Measurements from ENCODE around the gene CYGB.

DNA sequence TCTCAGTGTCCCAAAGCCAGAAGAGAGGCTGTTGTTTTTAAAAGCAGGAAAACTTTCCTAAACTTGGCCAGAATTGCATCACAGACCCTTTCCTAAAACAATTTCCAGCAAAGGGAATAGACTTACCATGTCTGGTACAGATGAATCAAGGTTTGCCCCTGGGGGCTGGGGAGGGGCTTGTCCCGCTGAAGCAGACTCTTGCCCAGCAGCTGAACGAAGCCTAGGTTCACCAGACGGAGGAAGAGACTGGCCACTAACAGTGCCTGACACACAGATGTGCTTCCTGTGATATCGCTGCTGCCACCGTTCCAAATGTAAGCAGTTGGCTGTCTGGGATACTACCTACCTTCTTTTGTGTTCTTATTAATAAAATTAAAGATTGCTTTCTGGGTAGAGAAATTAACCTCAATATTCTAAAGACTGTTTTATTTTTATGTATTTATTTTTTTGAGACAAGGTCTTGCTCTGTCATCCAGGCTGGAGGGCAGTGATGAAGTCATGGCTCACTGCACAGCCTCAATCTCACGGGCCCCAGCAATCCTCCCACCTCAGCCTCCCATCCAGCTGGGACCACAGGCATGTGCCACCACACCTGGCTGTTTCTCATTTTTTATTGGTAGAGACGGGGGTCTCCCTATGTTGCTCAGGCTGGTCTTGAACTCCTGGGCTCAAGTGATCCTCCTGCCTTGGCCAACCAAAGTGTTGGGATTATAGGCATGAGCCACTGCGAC lies 15.8 kb upstream of the CYGB start:
- TF ChIP-seq, protein P1, sequence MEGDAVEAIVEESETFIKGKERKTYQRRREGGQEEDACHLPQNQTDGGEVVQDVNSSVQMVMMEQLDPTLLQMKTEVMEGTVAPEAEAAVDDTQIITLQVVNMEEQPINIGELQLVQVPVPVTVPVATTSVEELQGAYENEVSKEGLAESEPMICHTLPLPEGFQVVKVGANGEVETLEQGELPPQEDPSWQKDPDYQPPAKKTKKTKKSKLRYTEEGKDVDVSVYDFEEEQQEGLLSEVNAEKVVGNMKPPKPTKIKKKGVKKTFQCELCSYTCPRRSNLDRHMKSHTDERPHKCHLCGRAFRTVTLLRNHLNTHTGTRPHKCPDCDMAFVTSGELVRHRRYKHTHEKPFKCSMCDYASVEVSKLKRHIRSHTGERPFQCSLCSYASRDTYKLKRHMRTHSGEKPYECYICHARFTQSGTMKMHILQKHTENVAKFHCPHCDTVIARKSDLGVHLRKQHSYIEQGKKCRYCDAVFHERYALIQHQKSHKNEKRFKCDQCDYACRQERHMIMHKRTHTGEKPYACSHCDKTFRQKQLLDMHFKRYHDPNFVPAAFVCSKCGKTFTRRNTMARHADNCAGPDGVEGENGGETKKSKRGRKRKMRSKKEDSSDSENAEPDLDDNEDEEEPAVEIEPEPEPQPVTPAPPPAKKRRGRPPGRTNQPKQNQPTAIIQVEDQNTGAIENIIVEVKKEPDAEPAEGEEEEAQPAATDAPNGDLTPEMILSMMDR (IDR thresholded peaks at IDR 0.05; ENCODE audit: borderline replicate concordance, extremely low read depth, low read length, poor library complexity, severe bottlenecking), result no peak
- no peak for TF ChIP-seq EZH2 (IDR thresholded peaks at IDR 0.05; ENCODE audit: borderline replicate concordance, low read depth, low read length, severe bottlenecking)

Measured in DND-41 (cell line).